Epithelial cell of proximal tubule (primary cell): Measurements from ENCODE around the gene PTRH2. TPM values are rescaled to one million over a fixed set of nuclear protein-coding genes. Genes with fewer than 3 reads are reported as not detected.

Experiments used
- DNase-seq: peaks from one replicate; pipeline ENCODE4 v3.0.0-alpha.2; 2011; ENCODE audit warnings: low read depth
- H3K4me3 ChIP-seq: 2 replicates; pipeline ENCODE4 v1.5.1; 2011; ENCODE audit warnings: low read depth, mild to moderate bottlenecking, low read length
- total RNA-seq: library from RNA; depleted of rRNA; stranded (reverse); fragments of >200 nt; gene quantifications from 2 replicates; pipeline ENCODE4 v1.2.3, GENCODE V29; 2015
- TF ChIP-seq, protein P1 (sequence below): conservative IDR thresholded peaks from 2 replicates; pipeline ENCODE4 v1.5.1; 2012; ENCODE audit warnings: low read depth, mild to moderate bottlenecking, low read length

PTRH2 gene
- total RNA-seq, 1 donor from 2014 or later, result 44.6 TPM

DNA sequence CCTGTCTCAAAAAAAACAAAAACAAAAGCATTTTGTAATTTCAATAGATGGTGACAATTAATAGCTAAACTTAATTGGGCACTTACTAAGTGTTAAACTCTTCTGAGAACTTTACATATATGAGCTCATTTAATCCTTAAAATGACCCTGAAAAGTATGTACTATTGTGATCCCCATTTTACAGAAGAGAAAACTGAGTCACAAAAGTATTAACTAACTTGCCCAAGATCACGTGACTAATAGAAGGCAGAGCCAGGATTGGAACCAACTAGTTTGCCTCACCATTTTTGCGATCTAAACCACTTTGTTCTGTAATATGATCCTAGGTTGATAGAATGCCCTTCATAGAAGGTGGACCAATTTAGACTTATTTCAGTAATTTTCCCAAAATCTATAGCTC lies 26.5 kb upstream of the PTRH2 start:
- no peak for DNase-seq
- no peak overlapping the region for H3K4me3 ChIP-seq
- TF ChIP-seq, protein P1, sequence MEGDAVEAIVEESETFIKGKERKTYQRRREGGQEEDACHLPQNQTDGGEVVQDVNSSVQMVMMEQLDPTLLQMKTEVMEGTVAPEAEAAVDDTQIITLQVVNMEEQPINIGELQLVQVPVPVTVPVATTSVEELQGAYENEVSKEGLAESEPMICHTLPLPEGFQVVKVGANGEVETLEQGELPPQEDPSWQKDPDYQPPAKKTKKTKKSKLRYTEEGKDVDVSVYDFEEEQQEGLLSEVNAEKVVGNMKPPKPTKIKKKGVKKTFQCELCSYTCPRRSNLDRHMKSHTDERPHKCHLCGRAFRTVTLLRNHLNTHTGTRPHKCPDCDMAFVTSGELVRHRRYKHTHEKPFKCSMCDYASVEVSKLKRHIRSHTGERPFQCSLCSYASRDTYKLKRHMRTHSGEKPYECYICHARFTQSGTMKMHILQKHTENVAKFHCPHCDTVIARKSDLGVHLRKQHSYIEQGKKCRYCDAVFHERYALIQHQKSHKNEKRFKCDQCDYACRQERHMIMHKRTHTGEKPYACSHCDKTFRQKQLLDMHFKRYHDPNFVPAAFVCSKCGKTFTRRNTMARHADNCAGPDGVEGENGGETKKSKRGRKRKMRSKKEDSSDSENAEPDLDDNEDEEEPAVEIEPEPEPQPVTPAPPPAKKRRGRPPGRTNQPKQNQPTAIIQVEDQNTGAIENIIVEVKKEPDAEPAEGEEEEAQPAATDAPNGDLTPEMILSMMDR, result no peak

DNA sequence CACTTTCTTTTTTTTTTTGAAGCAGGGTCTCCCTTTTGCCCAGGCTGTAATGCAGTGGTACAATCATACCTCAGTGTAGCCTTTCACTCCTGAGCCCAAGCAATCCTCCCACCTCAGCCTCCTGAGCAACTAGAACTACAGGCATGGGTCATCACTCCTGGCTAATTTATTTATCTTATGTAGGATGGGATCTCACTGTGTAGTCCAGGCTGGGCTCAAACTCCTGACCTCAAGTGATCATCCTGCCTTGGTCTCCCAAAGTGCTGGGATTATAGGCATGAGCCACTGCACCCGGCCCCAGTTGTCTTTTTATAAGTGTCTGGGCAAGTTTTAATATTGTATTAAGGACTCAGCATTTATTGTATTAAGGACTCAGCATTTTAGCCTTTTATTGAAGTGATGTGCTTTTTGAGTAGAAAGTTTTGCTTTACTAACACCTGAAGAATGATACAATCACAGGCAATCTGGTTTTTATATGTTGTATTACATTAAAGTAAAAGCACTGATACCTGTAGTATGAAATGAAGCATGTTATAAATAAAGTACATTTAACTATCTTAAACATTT lies 23.1 kb upstream of the PTRH2 start:
- H3K4me3 ChIP-seq, result no peak overlapping the region
- DNase-seq, result no peak
- TF ChIP-seq, protein P1, result no peak

DNA sequence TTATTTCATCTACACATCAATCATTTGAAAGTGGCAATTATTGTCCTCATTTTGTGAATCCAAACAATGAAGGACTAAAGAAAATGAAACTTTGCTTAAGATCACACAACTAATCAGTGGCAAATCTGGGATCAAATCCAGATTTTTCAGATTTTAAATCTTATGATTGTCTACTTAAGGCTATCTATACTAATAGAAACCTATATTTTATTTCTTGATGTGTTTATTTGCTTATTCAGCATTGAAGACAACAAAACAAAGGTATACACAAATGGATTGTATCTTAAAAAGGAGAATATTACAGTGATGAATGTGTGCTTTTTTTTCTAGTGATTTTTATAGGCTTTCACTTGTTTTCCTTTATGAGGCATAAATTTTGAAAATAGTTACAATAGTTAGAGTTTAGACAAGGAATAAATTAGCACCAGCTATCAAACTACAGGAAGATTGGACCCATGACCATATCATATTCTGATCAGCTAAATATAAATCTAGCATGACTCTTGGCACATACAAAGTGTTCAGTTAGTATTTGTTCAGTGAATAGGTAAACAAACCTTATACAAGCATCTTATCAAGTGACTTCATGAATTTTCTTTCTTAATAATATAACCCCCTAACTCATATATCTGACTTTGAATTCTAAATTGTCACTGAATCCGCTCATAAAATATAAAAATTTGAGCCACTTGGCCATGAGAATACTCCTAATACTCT lies 20.7 kb upstream of the PTRH2 start:
- TF ChIP-seq, protein P1, result no peak
- DNase-seq, result no peak
- H3K4me3 ChIP-seq, result no peak overlapping the region

DNA sequence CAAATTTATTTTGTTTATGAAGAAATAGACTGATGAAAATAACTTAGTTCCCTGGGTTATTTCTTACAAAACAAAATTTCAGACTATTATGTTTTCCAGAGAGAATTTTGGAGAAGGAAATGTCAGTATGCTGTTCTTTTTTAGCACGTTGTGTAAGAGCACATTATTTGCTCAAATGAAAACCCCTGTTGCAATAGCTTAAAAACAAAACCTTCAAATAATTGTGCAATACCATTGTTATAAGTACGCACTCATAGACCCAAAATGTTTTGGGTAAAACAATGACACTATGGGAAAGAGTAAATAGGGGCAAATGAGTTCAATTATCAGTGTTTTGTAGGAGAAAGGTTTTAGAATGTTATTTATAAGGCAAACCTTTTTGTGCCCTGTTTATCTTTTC lies 18.5 kb upstream of the PTRH2 start:
- H3K4me3 ChIP-seq, result no peak overlapping the region
- TF ChIP-seq, protein P1, result no peak
- DNase-seq, result no peak

DNA sequence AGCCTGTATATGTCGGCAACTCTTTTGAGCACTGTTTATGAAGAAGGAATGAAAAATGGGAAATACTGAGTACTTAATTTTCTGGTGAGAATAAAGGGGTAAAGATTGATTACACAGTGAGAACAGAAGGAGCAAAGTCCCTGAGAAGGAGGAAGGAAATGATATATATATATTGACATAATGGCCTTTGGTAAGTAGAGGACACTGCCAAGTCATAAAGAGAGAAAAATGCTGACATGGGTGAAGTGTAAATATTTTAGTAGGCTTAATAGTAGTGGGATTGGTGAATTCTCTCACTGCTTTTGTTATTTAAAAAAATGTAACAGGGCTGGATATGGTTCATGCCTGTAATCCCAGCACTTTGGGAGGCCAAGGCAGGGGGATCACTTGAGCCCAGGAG lies 16.4 kb upstream of the PTRH2 start:
- TF ChIP-seq, protein P1, result no peak
- no peak overlapping the region for H3K4me3 ChIP-seq
- DNase-seq, result no peak

DNA sequence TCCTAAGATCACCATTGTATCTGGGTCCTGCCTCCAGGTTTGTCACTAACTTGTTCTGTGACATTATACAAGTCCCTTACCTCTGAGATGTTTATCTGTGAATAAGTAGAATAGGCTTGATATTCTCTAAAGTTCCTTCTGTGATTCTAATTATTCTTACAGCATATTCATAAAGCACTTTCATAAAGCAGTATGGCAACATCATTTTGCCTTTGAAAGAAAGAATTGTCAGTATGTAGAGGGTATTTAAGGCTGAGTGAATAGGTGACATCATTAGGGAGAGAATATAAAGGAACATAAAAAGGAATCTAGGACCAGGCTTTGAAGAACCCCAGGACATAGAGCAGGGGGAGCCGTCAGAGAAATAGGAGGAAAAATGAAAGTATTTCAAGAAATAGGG lies 15.8 kb upstream of the PTRH2 start:
- DNase-seq, result no peak
- no peak overlapping the region for H3K4me3 ChIP-seq
- TF ChIP-seq, protein P1, result no peak

DNA sequence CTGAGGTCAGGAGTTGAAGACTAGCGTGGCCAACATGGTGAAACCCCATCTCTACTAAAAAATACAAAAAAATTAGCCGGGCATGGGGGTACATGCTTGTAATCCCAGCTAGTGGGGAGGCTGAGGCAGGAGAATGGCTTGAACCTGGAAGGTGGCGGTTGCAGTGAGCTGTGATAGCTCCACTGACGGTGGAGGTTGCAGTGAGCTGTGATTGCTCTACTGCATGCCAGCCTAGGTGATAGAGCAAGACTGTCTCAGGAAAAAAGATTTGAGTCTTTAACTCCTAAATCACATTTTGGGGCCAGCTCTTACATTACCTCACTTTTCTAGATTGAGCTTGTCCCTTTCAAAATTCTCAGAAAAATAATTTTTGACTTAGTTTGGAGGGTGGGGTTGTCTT lies 15.4 kb upstream of the PTRH2 start:
- TF ChIP-seq, protein P1, result no peak
- no peak for DNase-seq
- H3K4me3 ChIP-seq, result no peak overlapping the region
